Sigmoid colon (tissue), 7 donors: ENCODE measurements around the gene PRKG1. TPM values are rescaled to one million over a fixed set of nuclear protein-coding genes. Genes with fewer than 3 reads are reported as not detected.
"Not testable (repeated sequence)": the region's sequence is repeated elsewhere in the genome, so short reads cannot be mapped to it uniquely, and the experiment has no call there.

ENCODE experiments used
- DNase-seq: peaks from one replicate; pipeline ENCODE4 v3.0.0-alpha.2; 2019
- H3K27ac ChIP-seq, 4 donors: fragments of 200-600 bp; sonication (generic); one replicate each; pipeline ENCODE4 v1.5.1; 2016 to 2019; ENCODE audit warnings: mild to moderate bottlenecking in 1 of 4
- H3K27me3 ChIP-seq, 3 donors: fragments of 200-600 bp; sonication (generic); one replicate each; pipeline ENCODE4 v1.5.1; 2019; ENCODE audit warnings: mild to moderate bottlenecking in 1 of 3
- H3K36me3 ChIP-seq, 4 donors: fragments of 200-600 bp; sonication (generic); one replicate each; pipeline ENCODE4 v1.5.1; 2016 to 2019
- H3K4me1 ChIP-seq, 4 donors: fragments of 200-600 bp; sonication (generic); one replicate each; pipeline ENCODE4 v1.5.1; 2017 to 2019
- H3K4me3 ChIP-seq, 4 donors: fragments of 200-600 bp; sonication (generic); one replicate each; pipeline ENCODE4 v1.5.1; 2017 to 2019; ENCODE audit warnings: mild to moderate bottlenecking in 2 of 4, moderate library complexity in 1 of 4
- H3K9me3 ChIP-seq, 4 donors: fragments of 200-600 bp in 3 of 4; sonication (generic) in 3 of 4; one replicate each; pipeline versions ENCODE4 v1.5.1 to v1.6.1; 2013 to 2019
- CTCF ChIP-seq, 4 experiments: fragments of 450-650 bp in 3 of 4; fragments of 200-600 bp in 1 of 4; IDR thresholded peaks; one replicate each; pipeline ENCODE4 v1.5.1; 2016 to 2019; ENCODE audit warnings: antibody characterized with exemption in 4 of 4, mild to moderate bottlenecking in 3 of 4, moderate library complexity in 2 of 4
- EP300 ChIP-seq, 4 donors: sonication (generic); formaldehyde crosslinking; IDR thresholded peaks; one replicate each; pipeline ENCODE4 v1.6.1; 2017; ENCODE audit warnings: antibody characterized with exemption in 4 of 4
- POLR2A ChIP-seq, 2 donors: fragments of 450-650 bp; IDR thresholded peaks; one replicate each; pipeline ENCODE4 v1.6.1; 2016; ENCODE audit warnings: antibody characterized with exemption in 2 of 2, mild to moderate bottlenecking in 2 of 2, moderate library complexity in 2 of 2
- POLR2AphosphoS5 ChIP-seq, 4 donors: sonication (generic); formaldehyde crosslinking; IDR thresholded peaks; one replicate each; pipeline ENCODE4 v1.6.1; 2017; ENCODE audit warnings: antibody characterized with exemption in 4 of 4
- WGBS, 2 donors: extraction: QIAGEN DNeasy Blood & Tissue Kit; methylation state at CpG; one replicate each; pipeline ENCODE4 v1.1.7; 2013; 5-methylcytosine and 5-hydroxymethylcytosine counted together
- intact Hi-C: fragments of 100-400 bp; cut with DNase I; formaldehyde crosslinking; loops from one replicate; pipeline ENCODE4 v1.15.1; 2023
- polyA plus RNA-seq, 3 donors: library from polyadenylated mRNA; stranded (reverse); fragments of 200-250 nt; gene quantifications; one replicate each; pipeline ENCODE4 v1.2.3, GENCODE V29; 2013
- total RNA-seq, 4 donors: library from RNA; depleted of rRNA; stranded (reverse); fragments of >200 nt; gene quantifications; one replicate each; pipeline ENCODE4 v1.1.0, GENCODE V29; 2016
- donor health status: healthy with polysubstance abuse.
- donor health status: Bipolar disorder and iron deficiency.
- donor health status: healthy.

The PRKG1 gene
- total and polyA plus RNA-seq, 7 donors, result 3.7 to 92.9 (median 60.2) TPM

- H3K27me3 ChIP-seq, result no peaks in the 10 kb centered on the region
- WGBS, 2 donors, result 90 to 93% methylated on average over 7 of the region's 7 CpGs
- TF ChIP-seq POLR2AphosphoS5 (IDR thresholded peaks at IDR 0.05), result no peak
- TF ChIP-seq EP300 (IDR thresholded peaks at IDR 0.05), result no peak
- TF ChIP-seq CTCF (IDR thresholded peaks at IDR 0.05), result no peak
- no peak for TF ChIP-seq POLR2A (IDR thresholded peaks at IDR 0.05)
- H3K27ac ChIP-seq, result no peak overlapping the region
- no peak overlapping the region for H3K4me3 ChIP-seq
- intact Hi-C loops, result no loop called here
- no peaks in the 10 kb centered on the region for H3K9me3 ChIP-seq
- no peak for DNase-seq
- peaks cover 0 to 10% (median 3%) of the 10 kb centered on the region in 4 donors for H3K4me1 ChIP-seq
- H3K36me3 ChIP-seq, result no peaks in the 10 kb centered on the region
These were observed 183.4 kb downstream of the PRKG1 start for GRCh38 chr10:51257511-51258248.

- Histone ChIP-seq H3K36me3 (no peaks in the 10 kb centered on the region), H3K9me3 (no peaks in the 10 kb centered on the region), H3K27me3 (no peaks in the 10 kb centered on the region), H3K4me1 (peaks cover 0 to 10% (median 3%) of the 10 kb centered on the region in 4 donors), H3K4me3 (no peak overlapping the region), H3K27ac (no peak overlapping the region)
- no peak for DNase-seq
- intact Hi-C loops, result no loop called here
- whole genome bisulfite sequencing, 2 donors, result 96 to 97% methylated on average over 2 of the region's 2 CpGs
- no peak for TF ChIP-seq POLR2AphosphoS5 (IDR thresholded peaks at IDR 0.05)
- TF ChIP-seq CTCF (IDR thresholded peaks at IDR 0.05), result no peak
- no peak for TF ChIP-seq EP300 (IDR thresholded peaks at IDR 0.05)
- no peak for TF ChIP-seq POLR2A (IDR thresholded peaks at IDR 0.05)
These were observed 186.1 kb downstream of the PRKG1 start for GRCh38 chr10:51260376-51260775.

DNA sequence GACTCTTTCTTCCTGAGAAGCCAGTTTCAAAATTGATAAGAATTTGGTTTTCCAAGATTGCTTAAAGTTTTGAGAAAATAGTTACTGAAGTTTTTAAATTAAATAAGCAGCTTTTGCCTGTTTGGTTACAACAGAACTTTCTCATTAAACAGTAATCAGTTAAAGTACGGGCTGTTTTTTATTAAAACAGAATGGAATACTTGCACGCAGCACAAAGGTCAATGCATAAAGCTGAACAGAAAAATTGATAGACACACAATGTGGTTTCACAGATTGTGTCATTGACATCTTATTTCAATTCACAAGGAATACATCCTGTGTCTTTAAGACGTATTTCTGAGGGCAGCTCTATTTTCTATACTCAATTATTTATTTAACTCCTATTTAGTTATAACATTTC, 192.2 kb downstream of the PRKG1 start:
- TF ChIP-seq EP300 (IDR thresholded peaks at IDR 0.05) (no peak), POLR2A (IDR thresholded peaks at IDR 0.05) (no peak), CTCF (IDR thresholded peaks at IDR 0.05) (no peak), POLR2AphosphoS5 (IDR thresholded peaks at IDR 0.05) (no peak)
- no peaks in the 10 kb centered on the region for H3K27me3 ChIP-seq
- DNase-seq, result no peak
- no peaks in the 10 kb centered on the region for H3K36me3 ChIP-seq
- no peaks in the 10 kb centered on the region for H3K9me3 ChIP-seq
- 92 to 94% methylated on average over 3 of the region's 3 CpGs for WGBS, 2 donors
- H3K4me3 ChIP-seq, result no peak overlapping the region
- no peaks in the 10 kb centered on the region for H3K4me1 ChIP-seq
- no peak overlapping the region for H3K27ac ChIP-seq
- intact Hi-C loops, result no loop called here

DNA sequence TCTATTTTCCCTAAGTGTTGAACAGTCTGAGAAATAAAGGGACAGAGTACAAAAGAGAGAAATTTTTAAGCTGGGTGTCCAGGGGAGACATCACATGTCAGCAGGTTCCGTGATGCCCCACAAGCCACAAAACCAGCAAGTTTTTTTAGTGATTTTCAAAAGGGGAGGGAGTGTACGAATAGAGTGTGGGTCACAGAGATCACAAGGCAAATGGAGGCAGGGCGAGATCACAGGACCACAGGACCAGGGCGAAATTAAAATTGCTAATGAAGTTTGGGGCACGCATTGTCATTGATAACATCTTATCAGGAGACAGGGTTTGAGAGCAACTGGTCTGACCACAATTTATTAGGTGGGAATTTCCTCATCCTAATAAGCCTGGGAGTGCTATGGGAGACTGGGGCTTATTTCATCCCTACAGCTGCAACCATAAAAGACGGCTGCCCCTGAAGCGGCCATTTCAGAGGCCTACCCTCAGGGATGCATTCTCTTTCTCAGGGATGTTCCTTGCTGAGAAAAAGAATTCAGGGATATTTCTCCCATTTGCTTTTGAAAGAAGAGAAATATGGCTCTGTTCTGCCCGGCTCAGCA, 193.8 kb downstream of the PRKG1 start:
- H3K27me3 ChIP-seq, H3K27ac ChIP-seq, intact Hi-C loops, DNase-seq, H3K4me3 ChIP-seq, H3K9me3 ChIP-seq, H3K36me3 ChIP-seq: not testable (repeated sequence)
- H3K4me1 ChIP-seq, result peaks cover 0 to 10% (median 7%) of the 10 kb centered on the region in 4 donors
- WGBS, 2 donors, result 92 to 93% methylated on average over 8 of the region's 8 CpGs

- H3K4me3 ChIP-seq, result no peak overlapping the region
- H3K9me3 ChIP-seq, result no peaks in the 10 kb centered on the region
- H3K27me3 ChIP-seq, result no peaks in the 10 kb centered on the region
- no peaks in the 10 kb centered on the region for H3K36me3 ChIP-seq
- intact Hi-C loops, result no loop called here
- H3K4me1 ChIP-seq, result peaks cover 0 to 20% (median 8%) of the 10 kb centered on the region in 4 donors
- no peak for TF ChIP-seq POLR2AphosphoS5 (IDR thresholded peaks at IDR 0.05)
- no peak for TF ChIP-seq POLR2A (IDR thresholded peaks at IDR 0.05)
- no peak for TF ChIP-seq CTCF (IDR thresholded peaks at IDR 0.05)
- TF ChIP-seq EP300 (IDR thresholded peaks at IDR 0.05), result no peak
- H3K27ac ChIP-seq, result no peak overlapping the region
- DNase-seq, result no peak
These were observed 195.5 kb downstream of the PRKG1 start for GRCh38 chr10:51269821-51270220.
